Measurements from ENCODE around the gene PIP5KL1. TPM values are rescaled to one million over a fixed set of nuclear protein-coding genes. Genes with fewer than 3 reads are reported as not detected.

The PIP5KL1 gene
- total and polyA plus RNA-seq, 2 donors (not counting 3 experiments of a cell fraction or from before 2014, with no cell fraction given): 1.5 to 2.9 TPM

DNA sequence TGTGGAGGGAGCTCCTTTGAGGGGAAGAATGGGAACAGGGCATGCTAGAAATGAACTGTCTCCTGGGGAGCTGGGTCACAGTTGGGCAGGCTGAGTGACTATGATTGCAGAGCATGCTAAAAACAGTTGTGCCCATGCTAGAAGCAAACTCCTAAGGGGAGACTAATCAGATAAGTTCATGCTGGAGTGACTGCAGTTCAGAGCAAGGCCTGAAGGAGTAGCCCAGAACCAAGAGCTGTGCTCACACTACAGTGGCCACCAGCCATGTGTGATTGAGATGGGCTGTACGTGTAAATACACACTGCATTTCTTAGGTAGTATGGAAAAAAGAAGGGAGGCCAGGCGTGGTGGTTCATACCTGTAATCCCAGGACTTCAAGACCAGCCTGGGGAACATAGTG lies 42.8 kb downstream of the PIP5KL1 start:
- BruUV-seq (replicated peaks): no TSS peak
- Histone ChIP-seq H3K9me1 (replicated peaks; ENCODE audit: control insufficient read depth, extremely low read depth, insufficient read depth, low read length) (no peaks in the 10 kb centered on the region), H3K9ac (replicated peaks; ENCODE audit: extremely low read depth, insufficient read depth, low read length) (no peak overlapping the region), H3K4me3 (replicated peaks in 1 of 3; ENCODE audit: insufficient read depth in 1 of 3, low read depth in 1 of 3, low read length in 3 of 3) (no peak overlapping the region), H3K9me3 (replicated peaks; ENCODE audit: control insufficient read depth, insufficient read depth, low read length) (no peaks in the 10 kb centered on the region), H3K4me1 (ENCODE audit: control insufficient read depth, extremely low read depth, insufficient read depth, low read length) (peaks cover 3% of the 10 kb centered on the region), H3K4me2 (ENCODE audit: insufficient read depth, low read length) (no peak overlapping the region), H2AFZ (ENCODE audit: low read depth, low read length) (no peak overlapping the region), H3K79me2 (ENCODE audit: control insufficient read depth, insufficient read depth, low read length) (no peaks in the 10 kb centered on the region), H3K27me3 (ENCODE audit: control insufficient read depth in 2 of 2, insufficient read depth in 2 of 2, low read length in 2 of 2) (no peaks in the 10 kb centered on the region), H4K20me1 (replicated peaks; ENCODE audit: control insufficient read depth, extremely low read depth, insufficient read depth, low read length) (no peaks in the 10 kb centered on the region), H3K36me3 (ENCODE audit: control insufficient read depth in 2 of 2, extremely low read depth in 1 of 2, insufficient read depth in 2 of 2, low read length in 2 of 2) (peaks cover 8 to 28% of the 10 kb centered on the region in 2 experiments), H3K27ac (ENCODE audit: insufficient read depth, low read depth, low read length) (no peak overlapping the region)
- dilution Hi-C loops (cut with MboI; ENCODE audit: extremely low pct_ligation_motif_present, low sequenced_read_pairs) (no loop called here), intact Hi-C loops (cut with micrococcal nuclease) (no loop called here)
- no peak for DNase-seq (ENCODE audit: low read depth, low spot score)
- ChIA-PET POLR2A (no interaction called here), CTCF (interaction anchor here (0.6 to 1.2 kb wide), 2 partner anchors 10 to 40 kb away, joined by 3 to 6 read pairs; no protein-coding TSS in a partner anchor)
- no peak for FAIRE-seq
- TF ChIP-seq CTCF (IDR thresholded peaks at IDR 0.05; ENCODE audit: extremely low read depth in 1 of 2, insufficient read depth in 1 of 2, low read depth in 1 of 2, low read length in 2 of 2) (peak in 1 of 2 donors; percentile 1), JUN (IDR thresholded peaks at IDR 0.05; ENCODE audit: borderline replicate concordance, insufficient read depth, insufficient read length, low read depth) (no peak)

- POLR2A ChIA-PET: no interaction called here
- Histone ChIP-seq H3K79me2 (ENCODE audit: control insufficient read depth, insufficient read depth, low read length) (no peaks in the 10 kb centered on the region), H3K4me3 (replicated peaks in 1 of 3; ENCODE audit: insufficient read depth in 1 of 3, low read depth in 1 of 3, low read length in 3 of 3) (no peak overlapping the region), H3K4me1 (ENCODE audit: control insufficient read depth, extremely low read depth, insufficient read depth, low read length) (peaks cover 8% of the 10 kb centered on the region), H3K4me2 (ENCODE audit: insufficient read depth, low read length) (no peak overlapping the region), H4K20me1 (replicated peaks; ENCODE audit: control insufficient read depth, extremely low read depth, insufficient read depth, low read length) (no peaks in the 10 kb centered on the region), H3K36me3 (ENCODE audit: control insufficient read depth in 2 of 2, extremely low read depth in 1 of 2, insufficient read depth in 2 of 2, low read length in 2 of 2) (peaks cover 8 to 26% of the 10 kb centered on the region in 2 experiments), H2AFZ (ENCODE audit: low read depth, low read length) (no peak overlapping the region), H3K27ac (ENCODE audit: insufficient read depth, low read depth, low read length) (no peak overlapping the region), H3K9me1 (replicated peaks; ENCODE audit: control insufficient read depth, extremely low read depth, insufficient read depth, low read length) (no peaks in the 10 kb centered on the region), H3K9ac (replicated peaks; ENCODE audit: extremely low read depth, insufficient read depth, low read length) (no peak overlapping the region), H3K27me3 (ENCODE audit: control insufficient read depth in 2 of 2, insufficient read depth in 2 of 2, low read length in 2 of 2) (no peaks in the 10 kb centered on the region), H3K9me3 (replicated peaks; ENCODE audit: control insufficient read depth, insufficient read depth, low read length) (no peaks in the 10 kb centered on the region)
- DNase-seq (ENCODE audit: low read depth, low spot score) (no peak), FAIRE-seq (no peak)
- CTCF ChIA-PET: interaction anchor here (1.4 kb wide), 1 partner anchor 35 kb away, joined by 3 read pairs; no protein-coding TSS in a partner anchor
- intact Hi-C loops (cut with micrococcal nuclease): no loop called here
- dilution Hi-C loops (cut with MboI; ENCODE audit: extremely low pct_ligation_motif_present, low sequenced_read_pairs): no loop called here
- TF ChIP-seq JUN (IDR thresholded peaks at IDR 0.05; ENCODE audit: borderline replicate concordance, insufficient read depth, insufficient read length, low read depth) (no peak), GATA2 (IDR thresholded peaks at IDR 0.05; ENCODE audit: insufficient read depth, insufficient read length, low read depth, low read length) (no peak), MYC (IDR thresholded peaks at IDR 0.05; ENCODE audit: low read depth, low read length) (no peak), POLR2A (IDR thresholded peaks at IDR 0.05; ENCODE audit: low read depth, low read length) (no peak), EZH2 (IDR thresholded peaks at IDR 0.05; ENCODE audit: borderline replicate concordance, low read depth, low read length, severe bottlenecking) (no peak), CTCF (IDR thresholded peaks at IDR 0.05; ENCODE audit: extremely low read depth in 1 of 2, insufficient read depth in 1 of 2, low read depth in 1 of 2, low read length in 2 of 2) (no peak), MAX (IDR thresholded peaks at IDR 0.05; ENCODE audit: insufficient read depth, insufficient read length) (no peak), POLR2AphosphoS5 (IDR thresholded peaks at IDR 0.05; ENCODE audit: insufficient read depth, low read depth, low read length) (no peak), FOS (IDR thresholded peaks at IDR 0.05; ENCODE audit: borderline replicate concordance, insufficient read depth, low read length) (no peak)
- no TSS peak for BruUV-seq (replicated peaks)
These were observed 44.1 kb downstream of the PIP5KL1 start for GRCh38 chr9:127886401-127886972.

Measured in endothelial cell of umbilical vein (primary cell).